GM23248 (cell line): ENCODE measurements around the gene POLR2J3.
"Not testable (repeated sequence)": the region's sequence is repeated elsewhere in the genome, so short reads cannot be mapped to it uniquely, and the experiment has no call there.

Experiments
- EZH2 ChIP-seq: fragments of 200-600 bp; sonication (generic); IDR thresholded peaks from 2 replicates; pipeline ENCODE4 v1.6.1; 2018; ENCODE audit warnings: antibody characterized with exemption, mild to moderate bottlenecking; ENCODE audit not compliant: insufficient read depth, poor library complexity, severe bottlenecking
- EZH2phosphoT487 ChIP-seq: fragments of 200-600 bp; sonication (generic); IDR thresholded peaks from 2 replicates; pipeline ENCODE4 v1.6.1; 2018; ENCODE audit warnings: antibody characterized with exemption, moderate library complexity, mild to moderate bottlenecking, low read depth; ENCODE audit not compliant: insufficient read depth

DNA sequence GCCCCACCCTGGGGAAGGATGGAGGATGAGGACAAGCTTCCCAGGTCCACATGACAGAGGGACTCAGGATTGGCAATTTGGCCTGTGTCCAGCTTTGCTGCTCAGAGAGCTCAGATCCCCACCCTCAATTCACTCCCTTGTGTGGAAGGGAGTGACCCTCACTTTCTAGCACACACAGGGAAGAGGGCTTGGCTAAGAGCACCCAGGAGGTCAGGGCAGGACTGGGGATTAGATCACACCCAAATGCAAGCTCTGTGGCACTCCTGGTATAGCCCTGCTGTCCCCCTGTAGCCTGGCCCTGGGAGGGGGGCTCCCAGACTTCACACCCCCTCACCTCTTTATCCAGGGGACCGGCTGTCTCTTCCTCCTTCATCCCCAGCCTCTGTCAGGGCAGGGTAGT lies 28.0 kb downstream of the POLR2J3 start:
- TF ChIP-seq EZH2, EZH2phosphoT487: not testable (repeated sequence)
